ENCODE measurements around the gene KIZ. TPM values are rescaled to one million over a fixed set of nuclear protein-coding genes. Genes with fewer than 3 reads are reported as not detected.

Gene KIZ
- 17.5 TPM for polyA plus RNA-seq (2013)

GRCh38 chr20:21125849-21126580 is at the start of gene KIZ:
Gene KIZ (plus strand): TSS chr20:21126082. CDS start chr20:21126116, 34 bp downstream.
- under 1% methylated on average over 43 of the region's 66 CpGs for WGBS (ENCODE audit: insufficient coverage)
- peak within 1 kb of the TSS; percentile 60 to 85 (median 77) for H3K4me3 ChIP-seq (ENCODE audit: control insufficient read depth in 1 of 7, extremely low read depth in 1 of 7, insufficient read depth in 4 of 7, low read depth in 2 of 7, low read length in 6 of 7)
- H3K27me3 ChIP-seq (replicated peaks in 2 of 5; ENCODE audit: control insufficient read depth in 4 of 5, insufficient read depth in 5 of 5, low read length in 4 of 5), result peaks cover 0 to 2% (median 0%) of the 10 kb centered on the region in 5 experiments
- H3K9me3 ChIP-seq (ENCODE audit: control extremely low read depth in 1 of 5, control insufficient read depth in 4 of 5, insufficient read depth in 2 of 5, low read depth in 1 of 5, low read length in 4 of 5), result no peaks in the 10 kb centered on the region
- peaks cover 3 to 17% (median 15%) of the 10 kb centered on the region in 4 experiments for H3K4me1 ChIP-seq (ENCODE audit: control extremely low read depth in 1 of 4, control insufficient read depth in 4 of 4, insufficient read depth in 4 of 4, low read length in 3 of 4)
- POLR2A ChIA-PET, result no interaction called here
- H3K36me3 ChIP-seq (ENCODE audit: control insufficient read depth in 4 of 4, insufficient read depth in 4 of 4, low read length in 3 of 4), result peaks cover 0 to 2% (median 0%) of the 10 kb centered on the region in 4 experiments
- peak; percentile 94 to 96 (median 96) for DNase-seq
- H3K27ac ChIP-seq (ENCODE audit: insufficient read depth in 1 of 2, low read depth in 1 of 2, low read length in 2 of 2, poor library complexity in 1 of 2, severe bottlenecking in 2 of 2), result peak within 1 kb of the TSS; percentile 33 to 78
- CTCF ChIA-PET, result interaction anchor here (1.0 to 1.3 kb wide), 3 partner anchors 12 to 16 kb away, joined by 3 to 4 read pairs (median 3); no protein-coding TSS in a partner anchor

- DNase-seq, result no peak
- H3K36me3 ChIP-seq (ENCODE audit: control insufficient read depth in 4 of 4, insufficient read depth in 4 of 4, low read length in 3 of 4), result no peaks in the 10 kb centered on the region
- H3K4me1 ChIP-seq (ENCODE audit: control extremely low read depth in 1 of 4, control insufficient read depth in 4 of 4, insufficient read depth in 4 of 4, low read length in 3 of 4), result no peaks in the 10 kb centered on the region
- ChIA-PET POLR2A (no interaction called here), CTCF (no interaction called here)
- no peak overlapping the region for H3K27ac ChIP-seq (ENCODE audit: insufficient read depth in 1 of 2, low read depth in 1 of 2, low read length in 2 of 2, poor library complexity in 1 of 2, severe bottlenecking in 2 of 2)
- 97% methylated on average over 3 of the region's 4 CpGs for WGBS (ENCODE audit: insufficient coverage)
- H3K27me3 ChIP-seq (replicated peaks in 2 of 5; ENCODE audit: control insufficient read depth in 4 of 5, insufficient read depth in 5 of 5, low read length in 4 of 5), result peaks cover 0 to 52% (median 10%) of the 10 kb centered on the region in 5 experiments
- H3K4me3 ChIP-seq (ENCODE audit: control insufficient read depth in 1 of 7, extremely low read depth in 1 of 7, insufficient read depth in 4 of 7, low read depth in 2 of 7, low read length in 6 of 7), result no peak overlapping the region
- H3K9me3 ChIP-seq (ENCODE audit: control extremely low read depth in 1 of 5, control insufficient read depth in 4 of 5, insufficient read depth in 2 of 5, low read depth in 1 of 5, low read length in 4 of 5), result no peaks in the 10 kb centered on the region
These were observed 48.0 kb upstream of the KIZ start for GRCh38 chr20:21077809-21078345.

- WGBS (ENCODE audit: insufficient coverage), result 83% methylated on average over 2 of the region's 2 CpGs
These were observed 43.3 kb upstream of the KIZ start for GRCh38 chr20:21082584-21082983.

GRCh38 chr20:21083825-21084325 is 42.0 kb upstream of the KIZ start:
- no peaks in the 10 kb centered on the region for H3K4me1 ChIP-seq (ENCODE audit: control extremely low read depth in 1 of 4, control insufficient read depth in 4 of 4, insufficient read depth in 4 of 4, low read length in 3 of 4)
- no peak for DNase-seq
- H3K27me3 ChIP-seq (replicated peaks in 2 of 5; ENCODE audit: control insufficient read depth in 4 of 5, insufficient read depth in 5 of 5, low read length in 4 of 5), result peaks cover 12 to 70% (median 22%) of the 10 kb centered on the region in 5 experiments
- POLR2A ChIA-PET, result no interaction called here
- no peak overlapping the region for H3K4me3 ChIP-seq (ENCODE audit: control insufficient read depth in 1 of 7, extremely low read depth in 1 of 7, insufficient read depth in 4 of 7, low read depth in 2 of 7, low read length in 6 of 7)
- no peaks in the 10 kb centered on the region for H3K36me3 ChIP-seq (ENCODE audit: control insufficient read depth in 4 of 4, insufficient read depth in 4 of 4, low read length in 3 of 4)
- WGBS (ENCODE audit: insufficient coverage), result 25% methylated on average over 1 of the region's 2 CpGs
- no peak overlapping the region for H3K27ac ChIP-seq (ENCODE audit: insufficient read depth in 1 of 2, low read depth in 1 of 2, low read length in 2 of 2, poor library complexity in 1 of 2, severe bottlenecking in 2 of 2)
- peaks cover 0 to 2% (median 0%) of the 10 kb centered on the region in 5 experiments for H3K9me3 ChIP-seq (ENCODE audit: control extremely low read depth in 1 of 5, control insufficient read depth in 4 of 5, insufficient read depth in 2 of 5, low read depth in 1 of 5, low read length in 4 of 5)
- CTCF ChIA-PET, result no interaction called here

More at GRCh38 chr20:21082584-21082983, 43.3 kb upstream of the KIZ start:
- no peaks in the 10 kb centered on the region for H3K4me1 ChIP-seq (ENCODE audit: control extremely low read depth in 1 of 4, control insufficient read depth in 4 of 4, insufficient read depth in 4 of 4, low read length in 3 of 4)
- ChIA-PET POLR2A (interaction anchor here (0.8 kb wide), 1 partner anchor 64 kb away, joined by 3 read pairs; no protein-coding TSS in a partner anchor), CTCF (interaction anchor here (1.0 to 1.3 kb wide), 2 partner anchors 9 to 20 kb away, joined by 3 read pairs; no protein-coding TSS in a partner anchor)
- DNase-seq, result no peak
- no peak overlapping the region for H3K27ac ChIP-seq (ENCODE audit: insufficient read depth in 1 of 2, low read depth in 1 of 2, low read length in 2 of 2, poor library complexity in 1 of 2, severe bottlenecking in 2 of 2)
- no peak overlapping the region for H3K4me3 ChIP-seq (ENCODE audit: control insufficient read depth in 1 of 7, extremely low read depth in 1 of 7, insufficient read depth in 4 of 7, low read depth in 2 of 7, low read length in 6 of 7)
- no peaks in the 10 kb centered on the region for H3K36me3 ChIP-seq (ENCODE audit: control insufficient read depth in 4 of 4, insufficient read depth in 4 of 4, low read length in 3 of 4)
- H3K9me3 ChIP-seq (ENCODE audit: control extremely low read depth in 1 of 5, control insufficient read depth in 4 of 5, insufficient read depth in 2 of 5, low read depth in 1 of 5, low read length in 4 of 5), result peaks cover 0 to 2% (median 0%) of the 10 kb centered on the region in 5 experiments
- H3K27me3 ChIP-seq (replicated peaks in 2 of 5; ENCODE audit: control insufficient read depth in 4 of 5, insufficient read depth in 5 of 5, low read length in 4 of 5), result peaks cover 11 to 68% (median 13%) of the 10 kb centered on the region in 5 experiments

GRCh38 chr20:21087862-21088540 is 37.9 kb upstream of the KIZ start:
- Histone ChIP-seq H3K4me3 (ENCODE audit: control insufficient read depth in 1 of 7, extremely low read depth in 1 of 7, insufficient read depth in 4 of 7, low read depth in 2 of 7, low read length in 6 of 7) (no peak overlapping the region), H3K27ac (ENCODE audit: insufficient read depth in 1 of 2, low read depth in 1 of 2, low read length in 2 of 2, poor library complexity in 1 of 2, severe bottlenecking in 2 of 2) (no peak overlapping the region), H3K9me3 (ENCODE audit: control extremely low read depth in 1 of 5, control insufficient read depth in 4 of 5, insufficient read depth in 2 of 5, low read depth in 1 of 5, low read length in 4 of 5) (peaks cover 0 to 2% (median 0%) of the 10 kb centered on the region in 5 experiments), H3K36me3 (ENCODE audit: control insufficient read depth in 4 of 4, insufficient read depth in 4 of 4, low read length in 3 of 4) (no peaks in the 10 kb centered on the region), H3K27me3 (replicated peaks in 2 of 5; ENCODE audit: control insufficient read depth in 4 of 5, insufficient read depth in 5 of 5, low read length in 4 of 5) (peaks cover 29 to 86% (median 54%) of the 10 kb centered on the region in 5 experiments), H3K4me1 (ENCODE audit: control extremely low read depth in 1 of 4, control insufficient read depth in 4 of 4, insufficient read depth in 4 of 4, low read length in 3 of 4) (no peaks in the 10 kb centered on the region)
- WGBS (ENCODE audit: insufficient coverage), result 95% methylated on average over 3 of the region's 9 CpGs
- CTCF ChIA-PET, result interaction anchor here (1.4 kb wide), 1 partner anchor 10 kb away, joined by 4 read pairs; no protein-coding TSS in a partner anchor
- POLR2A ChIA-PET, result interaction anchor here (0.6 kb wide), 1 partner anchor 78 kb away, joined by 3 read pairs; no protein-coding TSS in a partner anchor
- DNase-seq, result no peak

GRCh38 chr20:21089391-21089790 is 36.5 kb upstream of the KIZ start:
- H3K27me3 ChIP-seq (replicated peaks in 2 of 5; ENCODE audit: control insufficient read depth in 4 of 5, insufficient read depth in 5 of 5, low read length in 4 of 5), result peaks cover 39 to 86% (median 58%) of the 10 kb centered on the region in 5 experiments
- no peak overlapping the region for H3K27ac ChIP-seq (ENCODE audit: insufficient read depth in 1 of 2, low read depth in 1 of 2, low read length in 2 of 2, poor library complexity in 1 of 2, severe bottlenecking in 2 of 2)
- no peaks in the 10 kb centered on the region for H3K4me1 ChIP-seq (ENCODE audit: control extremely low read depth in 1 of 4, control insufficient read depth in 4 of 4, insufficient read depth in 4 of 4, low read length in 3 of 4)
- ChIA-PET POLR2A (no interaction called here), CTCF (no interaction called here)
- DNase-seq, result no peak
- no peak overlapping the region for H3K4me3 ChIP-seq (ENCODE audit: control insufficient read depth in 1 of 7, extremely low read depth in 1 of 7, insufficient read depth in 4 of 7, low read depth in 2 of 7, low read length in 6 of 7)
- no peaks in the 10 kb centered on the region for H3K36me3 ChIP-seq (ENCODE audit: control insufficient read depth in 4 of 4, insufficient read depth in 4 of 4, low read length in 3 of 4)
- 60% methylated on average over 4 of the region's 8 CpGs for WGBS (ENCODE audit: insufficient coverage)
- peaks cover 0 to 2% (median 0%) of the 10 kb centered on the region in 5 experiments for H3K9me3 ChIP-seq (ENCODE audit: control extremely low read depth in 1 of 5, control insufficient read depth in 4 of 5, insufficient read depth in 2 of 5, low read depth in 1 of 5, low read length in 4 of 5)

All from common myeloid progenitor, CD34-positive (primary cell).